ENCODE data around the gene NEB.

- TF ChIP-seq, protein P1, sequence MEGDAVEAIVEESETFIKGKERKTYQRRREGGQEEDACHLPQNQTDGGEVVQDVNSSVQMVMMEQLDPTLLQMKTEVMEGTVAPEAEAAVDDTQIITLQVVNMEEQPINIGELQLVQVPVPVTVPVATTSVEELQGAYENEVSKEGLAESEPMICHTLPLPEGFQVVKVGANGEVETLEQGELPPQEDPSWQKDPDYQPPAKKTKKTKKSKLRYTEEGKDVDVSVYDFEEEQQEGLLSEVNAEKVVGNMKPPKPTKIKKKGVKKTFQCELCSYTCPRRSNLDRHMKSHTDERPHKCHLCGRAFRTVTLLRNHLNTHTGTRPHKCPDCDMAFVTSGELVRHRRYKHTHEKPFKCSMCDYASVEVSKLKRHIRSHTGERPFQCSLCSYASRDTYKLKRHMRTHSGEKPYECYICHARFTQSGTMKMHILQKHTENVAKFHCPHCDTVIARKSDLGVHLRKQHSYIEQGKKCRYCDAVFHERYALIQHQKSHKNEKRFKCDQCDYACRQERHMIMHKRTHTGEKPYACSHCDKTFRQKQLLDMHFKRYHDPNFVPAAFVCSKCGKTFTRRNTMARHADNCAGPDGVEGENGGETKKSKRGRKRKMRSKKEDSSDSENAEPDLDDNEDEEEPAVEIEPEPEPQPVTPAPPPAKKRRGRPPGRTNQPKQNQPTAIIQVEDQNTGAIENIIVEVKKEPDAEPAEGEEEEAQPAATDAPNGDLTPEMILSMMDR (IDR thresholded peaks at IDR 0.05), result no peak
- TF ChIP-seq POLR2A (IDR thresholded peaks at IDR 0.05), result no peak
These were observed 274.9 kb downstream of the NEB start for GRCh38 chr2:151459358-151459757.
